AG09319 (cell line): ENCODE data around the gene MRM1.
A peak's percentile ranks its signal among the peaks of the same experiment; 100 is the strongest.

Experiments
- DNase-seq: peaks from one replicate; pipeline ENCODE4 v3.0.0-alpha.2; 2010; ENCODE audit warnings: low read depth; ENCODE audit errors: extremely low read depth
- CTCF ChIP-seq: IDR thresholded peaks from 2 replicates; pipeline ENCODE4 v1.5.1; 2011; ENCODE audit warnings: low read depth, mild to moderate bottlenecking, inconsistent platforms, low read length, moderate library complexity

The MRM1 gene

GRCh38 chr17:36610474-36610873 is 9.1 kb downstream of the MRM1 start:
- DNase-seq: no peak
- TF ChIP-seq CTCF: no peak

- peak; percentile 84 for DNase-seq
- no peak for TF ChIP-seq CTCF
These were observed 10.1 kb downstream of the MRM1 start for GRCh38 chr17:36611345-36612072.

DNA sequence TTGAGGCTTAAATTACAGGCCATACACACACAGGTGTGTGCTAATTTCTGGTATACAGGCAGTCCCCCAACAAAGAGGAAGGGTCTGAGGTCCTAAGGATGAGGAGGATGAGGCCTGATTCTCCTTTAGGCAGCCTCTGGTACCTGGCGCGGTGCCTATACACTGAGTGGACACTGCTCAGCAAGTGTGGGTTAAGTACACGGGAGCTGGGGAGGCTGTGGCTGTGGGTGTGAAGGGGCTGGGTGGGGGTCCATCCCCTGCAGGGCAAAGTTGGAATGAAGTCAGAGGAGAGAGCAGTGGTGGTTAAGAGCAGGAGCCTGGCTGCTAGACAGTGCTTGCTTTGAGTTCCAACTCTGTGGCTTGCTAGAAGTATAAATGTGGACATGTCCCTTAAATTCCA is 10.9 kb downstream of the MRM1 start:
- no peak for DNase-seq
- TF ChIP-seq CTCF: no peak

- no peak for DNase-seq
- TF ChIP-seq CTCF: no peak
These were observed 11.8 kb downstream of the MRM1 start for GRCh38 chr17:36613155-36613554.

- no peak for DNase-seq
- TF ChIP-seq CTCF: no peak
These were observed 12.7 kb downstream of the MRM1 start for GRCh38 chr17:36614081-36614480.

DNA sequence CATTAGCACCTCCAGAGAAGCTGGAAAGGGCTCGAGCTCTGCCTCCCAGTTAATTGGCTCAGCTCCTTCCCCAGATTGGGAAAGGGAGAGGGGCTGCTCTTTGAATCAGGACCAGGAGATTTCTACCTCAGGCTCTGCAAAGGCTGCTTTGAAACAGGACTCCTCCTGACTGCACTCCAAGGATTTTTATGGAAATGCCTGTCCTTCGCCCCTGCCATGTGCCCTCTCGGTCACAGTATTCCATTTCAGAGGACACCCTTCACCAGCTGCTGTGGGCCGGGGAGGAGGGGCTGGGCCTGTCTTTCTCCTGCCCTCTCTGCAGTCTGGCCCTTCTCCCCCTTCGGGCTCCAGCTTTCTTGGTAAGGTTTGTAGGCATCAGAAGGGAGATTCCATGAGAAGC is 13.6 kb downstream of the MRM1 start:
- no peak for DNase-seq

More for the DNA sequence above, 13.6 kb downstream of the MRM1 start:
- no peak for TF ChIP-seq CTCF
